Thoracic aorta (tissue), 2 donors: ENCODE data around the gene RNF141. TPM values are rescaled to one million over a fixed set of nuclear protein-coding genes. Genes with fewer than 3 reads are reported as not detected.

Experiments
- ATAC-seq: fragments of 150-250 bp; one replicate; pipeline ENCODE4 v1.8.0; 2017; ENCODE audit warnings: low read depth; ENCODE audit not compliant: insufficient number of reproducible peaks, low FRiP score
- DNase-seq: peaks from one replicate; pipeline ENCODE4 v3.0.0-alpha.2; 2020; ENCODE audit warnings: low spot score
- H3K27ac ChIP-seq, 2 donors: fragments of 200-600 bp; sonication (generic); 1 replicate in 1 of 2; 2 replicates in 1 of 2; pipeline ENCODE4 v1.5.1; 2016; ENCODE audit warnings: mild to moderate bottlenecking in 2 of 2, moderate library complexity in 2 of 2
- H3K27me3 ChIP-seq: fragments of 200-600 bp; sonication (generic); replicated peaks from 2 replicates; pipeline ENCODE4 v1.6.0; 2016; ENCODE audit warnings: mild to moderate bottlenecking; ENCODE audit not compliant: insufficient read depth
- H3K36me3 ChIP-seq: fragments of 200-600 bp; sonication (generic); one replicate; pipeline ENCODE4 v1.5.1; 2016
- H3K4me1 ChIP-seq, 2 donors: fragments of 200-600 bp; sonication (generic); 1 replicate in 1 of 2; 2 replicates in 1 of 2; pipeline versions ENCODE4 v1.5.1 to v1.6.0; 2016; ENCODE audit warnings: low read depth in 2 of 2, mild to moderate bottlenecking in 1 of 2; ENCODE audit not compliant: control insufficient read depth in 1 of 2
- H3K4me3 ChIP-seq: fragments of 200-600 bp; sonication (generic); 2 replicates; pipeline ENCODE4 v1.5.1; 2016; ENCODE audit warnings: mild to moderate bottlenecking
- H3K9me3 ChIP-seq: fragments of 200-600 bp; sonication (generic); 2 replicates; pipeline ENCODE4 v1.5.1; 2016
- CTCF ChIP-seq: fragments of 200-600 bp; sonication (generic); IDR thresholded peaks from one replicate; pipeline ENCODE4 v1.5.1; 2019; ENCODE audit warnings: antibody characterized with exemption
- total RNA-seq, 2 donors: library from RNA; depleted of rRNA; stranded (reverse); fragments of >200 nt; gene quantifications; one replicate each; pipeline versions ENCODE4 v1.1.0 to v1.2.3, GENCODE V29; 2016

The RNF141 gene
- total RNA-seq, 2 donors from 2014 or later: 37.3 to 47.2 TPM

GRCh38 chr11:10584071-10584501 lies 43.1 kb upstream of the RNF141 start:
- Histone ChIP-seq H3K4me3 (no peak overlapping the region), H3K4me1 (peaks cover 34 to 66% of the 10 kb centered on the region in 2 donors), H3K9me3 (no peaks in the 10 kb centered on the region), H3K27ac (peak overlapping the region; percentile 72 to 73), H3K27me3 (no peaks in the 10 kb centered on the region), H3K36me3 (peaks cover 62% of the 10 kb centered on the region)
- DNase-seq: no peak
- ATAC-seq: no peak
- TF ChIP-seq CTCF: no peak

- peaks cover 23 to 49% of the 10 kb centered on the region in 2 donors for H3K4me1 ChIP-seq
- ATAC-seq (no peak), DNase-seq (no peak)
- no peak for TF ChIP-seq CTCF
- peak overlapping the region; percentile 72 to 73 for H3K27ac ChIP-seq
- peaks cover 71% of the 10 kb centered on the region for H3K36me3 ChIP-seq
- H3K27me3 ChIP-seq: no peaks in the 10 kb centered on the region
- no peak overlapping the region for H3K4me3 ChIP-seq
- H3K9me3 ChIP-seq: no peaks in the 10 kb centered on the region
These were observed 40.6 kb upstream of the RNF141 start for GRCh38 chr11:10581481-10582019.

- Histone ChIP-seq H3K27me3 (no peaks in the 10 kb centered on the region), H3K36me3 (peaks cover 79% of the 10 kb centered on the region), H3K4me1 (peaks cover 14 to 49% of the 10 kb centered on the region in 2 donors), H3K9me3 (no peaks in the 10 kb centered on the region), H3K27ac (peak overlapping the region; percentile 72 to 73), H3K4me3 (no peak overlapping the region)
- ATAC-seq (no peak), DNase-seq (no peak)
- TF ChIP-seq CTCF: no peak
These were observed 39.6 kb upstream of the RNF141 start for GRCh38 chr11:10580623-10581022.

- Histone ChIP-seq H3K4me3 (no peak overlapping the region), H3K9me3 (no peaks in the 10 kb centered on the region), H3K27ac (peak overlapping the region; percentile 72 to 73), H3K27me3 (no peaks in the 10 kb centered on the region), H3K36me3 (peaks cover 79% of the 10 kb centered on the region), H3K4me1 (peaks cover 9 to 44% of the 10 kb centered on the region in 2 donors)
- ATAC-seq: no peak
- no peak for TF ChIP-seq CTCF
- no peak for DNase-seq
These were observed 38.7 kb upstream of the RNF141 start for GRCh38 chr11:10579700-10580099.

GRCh38 chr11:10576035-10576398 lies 35.0 kb upstream of the RNF141 start:
- ATAC-seq: no peak

More at GRCh38 chr11:10576035-10576398, 35.0 kb upstream of the RNF141 start:
- Histone ChIP-seq H3K27ac (peak overlapping the region; percentile 58 to 86), H3K4me3 (no peak overlapping the region), H3K9me3 (no peaks in the 10 kb centered on the region), H3K36me3 (peaks cover 61% of the 10 kb centered on the region), H3K4me1 (peaks cover 5 to 57% of the 10 kb centered on the region in 2 donors), H3K27me3 (no peaks in the 10 kb centered on the region)
- TF ChIP-seq CTCF: no peak
- no peak for DNase-seq
